PFSK-1 (cell line): Measurements from ENCODE around the gene COL18A1.

Source experiments
- FOXP2 ChIP-seq: optimal IDR thresholded peaks from 2 replicates; pipeline ENCODE3; 2011; ENCODE audit warnings: borderline replicate concordance, control low read depth, inconsistent platforms; ENCODE audit not compliant: insufficient read depth; ENCODE audit errors: extremely low read length, extremely low read depth
- POLR2AphosphoS5 ChIP-seq: IDR thresholded peaks from 2 replicates; pipeline ENCODE4 v1.6.1; 2012; ENCODE audit warnings: low read depth, mild to moderate bottlenecking, control low read depth, low read length, moderate library complexity
- REST ChIP-seq, 2 experiments: IDR thresholded peaks; 2 replicates each; pipeline versions ENCODE4 v1.6.1 to v1.8.0; 2011 to 2012; ENCODE audit warnings: low read depth in 2 of 2, low read length in 2 of 2, control low read depth in 1 of 2, inconsistent platforms in 1 of 2, mild to moderate bottlenecking in 1 of 2, moderate library complexity in 1 of 2; ENCODE audit not compliant: insufficient read depth in 1 of 2
- SIN3A ChIP-seq: IDR thresholded peaks from 2 replicates; pipeline ENCODE4 v1.6.1; 2012; ENCODE audit warnings: mild to moderate bottlenecking, low read length, moderate library complexity, borderline replicate concordance; ENCODE audit not compliant: insufficient read depth
- TAF1 ChIP-seq: IDR thresholded peaks from 2 replicates; pipeline ENCODE4 v1.6.1; 2012; ENCODE audit warnings: low read length, control low read depth, borderline replicate concordance; ENCODE audit not compliant: insufficient read depth

The COL18A1 gene

GRCh38 chr21:45438391-45439145 lies 33.6 kb downstream of the COL18A1 start:
- TF ChIP-seq REST (IDR thresholded peaks at IDR 0.05; ENCODE audit: insufficient read depth in 1 of 2, low read depth in 2 of 2, low read length in 2 of 2) (no peak), SIN3A (no peak), POLR2AphosphoS5 (no peak), FOXP2 (no peak), TAF1 (no peak)

- no peak for TF ChIP-seq REST (IDR thresholded peaks at IDR 0.05; ENCODE audit: insufficient read depth in 1 of 2, low read depth in 2 of 2, low read length in 2 of 2)
- TF ChIP-seq TAF1: no peak
- no peak for TF ChIP-seq FOXP2
- no peak for TF ChIP-seq POLR2AphosphoS5
- TF ChIP-seq SIN3A: no peak
These were observed 34.4 kb downstream of the COL18A1 start for GRCh38 chr21:45439161-45439872.

- TF ChIP-seq FOXP2: no peak
These were observed 35.0 kb downstream of the COL18A1 start for GRCh38 chr21:45439901-45440461.

GRCh38 chr21:45440736-45441350 lies 35.9 kb downstream of the COL18A1 start:
- TF ChIP-seq FOXP2 (no peak), POLR2AphosphoS5 (no peak), REST (IDR thresholded peaks at IDR 0.05; ENCODE audit: insufficient read depth in 1 of 2, low read depth in 2 of 2, low read length in 2 of 2) (no peak), TAF1 (no peak), SIN3A (no peak)

- TF ChIP-seq TAF1: no peak
- TF ChIP-seq POLR2AphosphoS5: no peak
- TF ChIP-seq REST (IDR thresholded peaks at IDR 0.05; ENCODE audit: insufficient read depth in 1 of 2, low read depth in 2 of 2, low read length in 2 of 2): no peak
These were observed 36.7 kb downstream of the COL18A1 start for GRCh38 chr21:45441431-45442255.
